Keratinocyte (primary cell): Measurements from ENCODE around the gene BCORL1. TPM values are rescaled to one million over a fixed set of nuclear protein-coding genes. Genes with fewer than 3 reads are reported as not detected.

Source experiments
- DNase-seq: peaks from one replicate; pipeline ENCODE4 v3.0.0-alpha.2; 2011; ENCODE audit warnings: low read depth, missing footprints, low spot score
- FAIRE-seq: peaks from 2 replicates; lab custom pipeline; 2011; peaks lifted over from hg19 to GRCh38; lab: Jason Lieb, UNC
- H2AFZ ChIP-seq: 2 replicates; pipeline ENCODE4 v1.6.0; 2012; ENCODE audit warnings: low read length, control low read depth, inconsistent platforms; ENCODE audit not compliant: control insufficient read depth
- H3K27ac ChIP-seq: 2 replicates; pipeline ENCODE4 v1.5.1; 2011; ENCODE audit warnings: low read length; ENCODE audit not compliant: control insufficient read depth, insufficient read depth
- H3K27me3 ChIP-seq: 3 replicates; pipeline ENCODE4 v1.6.0; 2011; ENCODE audit warnings: low read length; ENCODE audit not compliant: control insufficient read depth, insufficient read depth; ENCODE audit errors: extremely low read depth
- H3K36me3 ChIP-seq, 2 experiments: 2 replicates in 1 of 2; 3 replicates in 1 of 2; pipeline ENCODE4 v1.5.1; 2011; ENCODE audit warnings: low read length in 2 of 2, mild to moderate bottlenecking in 1 of 2; ENCODE audit not compliant: control insufficient read depth in 2 of 2, insufficient read depth in 2 of 2; ENCODE audit errors: extremely low read depth in 1 of 2
- H3K4me1 ChIP-seq: 3 replicates; pipeline ENCODE4 v1.5.1; 2011; ENCODE audit warnings: low read length; ENCODE audit not compliant: control insufficient read depth, insufficient read depth; ENCODE audit errors: extremely low read depth
- H3K4me2 ChIP-seq: 3 replicates; pipeline ENCODE4 v1.6.0; 2011; ENCODE audit warnings: low read depth, low read length; ENCODE audit not compliant: control insufficient read depth, insufficient read depth; ENCODE audit errors: extremely low read depth
- H3K4me3 ChIP-seq, 3 experiments: fragments of 200-600 bp in 1 of 3; sonication (generic) in 1 of 3; 2 replicates in 2 of 3; 3 replicates in 1 of 3; pipeline ENCODE4 v1.5.1; 2011 to 2016; ENCODE audit warnings: low read length in 3 of 3, mild to moderate bottlenecking in 3 of 3, control low read depth in 2 of 3, inconsistent platforms in 1 of 3, low read depth in 1 of 3, mixed read lengths in 1 of 3, mixed run types in 1 of 3, moderate library complexity in 1 of 3; ENCODE audit not compliant: control insufficient read depth in 2 of 3, insufficient read depth in 2 of 3; ENCODE audit errors: extremely low read depth in 1 of 3
- H3K79me2 ChIP-seq: 2 replicates; pipeline ENCODE4 v1.6.0; 2012; ENCODE audit warnings: low read length; ENCODE audit not compliant: control insufficient read depth, insufficient read depth
- H3K9ac ChIP-seq: 3 replicates; pipeline ENCODE4 v1.6.0; 2011; ENCODE audit warnings: low read length; ENCODE audit not compliant: control insufficient read depth, insufficient read depth; ENCODE audit errors: extremely low read depth
- H3K9me1 ChIP-seq: 3 replicates; pipeline ENCODE4 v1.6.0; 2011; ENCODE audit warnings: low read length; ENCODE audit not compliant: control insufficient read depth, insufficient read depth; ENCODE audit errors: extremely low read depth
- H3K9me3 ChIP-seq: 2 replicates; pipeline ENCODE4 v1.5.1; 2012; ENCODE audit warnings: low read depth, low read length; ENCODE audit not compliant: control insufficient read depth
- H4K20me1 ChIP-seq: 3 replicates; pipeline ENCODE4 v1.6.0; 2011; ENCODE audit warnings: low read length; ENCODE audit not compliant: control insufficient read depth, insufficient read depth; ENCODE audit errors: extremely low read depth
- EZH2 ChIP-seq: IDR thresholded peaks from one replicate; pipeline ENCODE4 v1.6.1; 2012; ENCODE audit warnings: inconsistent platforms, mild to moderate bottlenecking, low read length, moderate library complexity
- dilution Hi-C: fragments of 300-500 bp; cut with MboI; formaldehyde crosslinking; loops from one replicate; pipeline ENCODE4 v1.7.0; 2020; ENCODE audit warnings: low sequenced_read_pairs; ENCODE audit not compliant: extremely low pct_ligation_motif_present
- polyA plus RNA-seq, 5 experiments: library from polyadenylated mRNA; depleted of rRNA in 3 of 5; stranded (reverse) in 3 of 5; stranded (forward) in 1 of 5; unstranded in 1 of 5; fragments of >200 nt; gene quantifications; 1 replicate in 1 of 5; 2 replicates in 3 of 5; 3 replicates in 1 of 5; pipeline versions ENCODE4 v1.2.1 to v1.2.3, GENCODE V29; 2011 to 2012; ENCODE audit warnings: missing spikeins in 2 of 5, low read depth in 1 of 5, low replicate concordance in 1 of 5
- TF ChIP-seq, protein P1 (sequence below), 3 experiments: IDR thresholded peaks in 1 of 3; conservative IDR thresholded peaks in 1 of 3; optimal IDR thresholded peaks in 1 of 3; 2 replicates in 2 of 3; 3 replicates in 1 of 3; pipeline versions ENCODE3 to v1.5.1; 2011; ENCODE audit warnings: low read length in 3 of 3, mild to moderate bottlenecking in 3 of 3, moderate library complexity in 2 of 3, control low read depth in 1 of 3, inconsistent platforms in 1 of 3; ENCODE audit not compliant: insufficient read depth in 2 of 3; ENCODE audit errors: extremely low read depth in 1 of 3

Gene BCORL1
- polyA plus RNA-seq, 1 donor (not counting 4 experiments of a cell fraction or from before 2014, with no cell fraction given): 0.54 TPM

DNA sequence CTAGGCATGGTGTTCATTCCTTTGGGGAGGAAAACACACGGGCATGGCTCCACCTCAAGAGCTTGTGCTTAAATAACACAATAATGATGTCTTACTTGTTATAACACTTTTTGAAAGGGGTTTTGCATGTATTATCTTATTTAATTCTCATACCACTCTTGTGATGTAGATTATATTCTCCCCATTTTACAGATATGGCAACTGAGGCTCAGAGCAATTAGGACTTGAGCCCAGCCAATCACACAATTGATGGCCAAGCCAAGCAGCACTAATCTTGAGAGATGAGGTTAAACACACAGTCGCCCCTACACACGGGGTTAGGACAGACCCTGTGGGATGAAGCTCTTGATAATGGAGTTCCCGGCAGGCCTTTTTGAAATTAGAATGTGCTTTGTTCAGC lies 45.1 kb downstream of the BCORL1 start:
- Histone ChIP-seq H3K9me3 (no peaks in the 10 kb centered on the region), H3K4me2 (no peak overlapping the region), H3K4me3 (no peak overlapping the region), H3K9ac (no peak overlapping the region), H3K36me3 (peaks cover 0 to 2% of the 10 kb centered on the region in 2 experiments), H3K9me1 (no peaks in the 10 kb centered on the region), H2AFZ (no peak overlapping the region), H3K27ac (no peak overlapping the region), H3K4me1 (no peaks in the 10 kb centered on the region), H3K27me3 (no peaks in the 10 kb centered on the region), H4K20me1 (no peaks in the 10 kb centered on the region), H3K79me2 (no peaks in the 10 kb centered on the region)
- FAIRE-seq (no peak), DNase-seq (no peak)
- no peak for TF ChIP-seq EZH2
- TF ChIP-seq, protein P1, sequence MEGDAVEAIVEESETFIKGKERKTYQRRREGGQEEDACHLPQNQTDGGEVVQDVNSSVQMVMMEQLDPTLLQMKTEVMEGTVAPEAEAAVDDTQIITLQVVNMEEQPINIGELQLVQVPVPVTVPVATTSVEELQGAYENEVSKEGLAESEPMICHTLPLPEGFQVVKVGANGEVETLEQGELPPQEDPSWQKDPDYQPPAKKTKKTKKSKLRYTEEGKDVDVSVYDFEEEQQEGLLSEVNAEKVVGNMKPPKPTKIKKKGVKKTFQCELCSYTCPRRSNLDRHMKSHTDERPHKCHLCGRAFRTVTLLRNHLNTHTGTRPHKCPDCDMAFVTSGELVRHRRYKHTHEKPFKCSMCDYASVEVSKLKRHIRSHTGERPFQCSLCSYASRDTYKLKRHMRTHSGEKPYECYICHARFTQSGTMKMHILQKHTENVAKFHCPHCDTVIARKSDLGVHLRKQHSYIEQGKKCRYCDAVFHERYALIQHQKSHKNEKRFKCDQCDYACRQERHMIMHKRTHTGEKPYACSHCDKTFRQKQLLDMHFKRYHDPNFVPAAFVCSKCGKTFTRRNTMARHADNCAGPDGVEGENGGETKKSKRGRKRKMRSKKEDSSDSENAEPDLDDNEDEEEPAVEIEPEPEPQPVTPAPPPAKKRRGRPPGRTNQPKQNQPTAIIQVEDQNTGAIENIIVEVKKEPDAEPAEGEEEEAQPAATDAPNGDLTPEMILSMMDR (optimal IDR thresholded peaks at IDR 0.05 in 1 of 3, IDR thresholded peaks at IDR 0.05 in 1 of 3, conservative IDR thresholded peaks at IDR 0.05 in 1 of 3; ENCODE audit: extremely low read depth in 1 of 3, insufficient read depth in 2 of 3, low read length in 3 of 3): no peak
- dilution Hi-C loops: no loop called here

GRCh38 chrX:130028196-130028595 lies 45.8 kb downstream of the BCORL1 start:
- Histone ChIP-seq H3K27ac (no peak overlapping the region), H3K4me1 (no peaks in the 10 kb centered on the region), H4K20me1 (no peaks in the 10 kb centered on the region), H3K9me3 (no peaks in the 10 kb centered on the region), H3K4me2 (no peak overlapping the region), H3K36me3 (peaks cover 0 to 2% of the 10 kb centered on the region in 2 experiments), H3K4me3 (no peak overlapping the region), H2AFZ (no peak overlapping the region), H3K9me1 (no peaks in the 10 kb centered on the region), H3K79me2 (no peaks in the 10 kb centered on the region), H3K27me3 (no peaks in the 10 kb centered on the region), H3K9ac (no peak overlapping the region)
- FAIRE-seq (no peak), DNase-seq (no peak)
- dilution Hi-C loops: no loop called here
- TF ChIP-seq, protein P1 (optimal IDR thresholded peaks at IDR 0.05 in 1 of 3, IDR thresholded peaks at IDR 0.05 in 1 of 3, conservative IDR thresholded peaks at IDR 0.05 in 1 of 3; ENCODE audit: extremely low read depth in 1 of 3, insufficient read depth in 2 of 3, low read length in 3 of 3): peak; percentile 59 to 72 (median 68)
- TF ChIP-seq EZH2: no peak
